ENCODE results near the gene CTXND2.

DNA sequence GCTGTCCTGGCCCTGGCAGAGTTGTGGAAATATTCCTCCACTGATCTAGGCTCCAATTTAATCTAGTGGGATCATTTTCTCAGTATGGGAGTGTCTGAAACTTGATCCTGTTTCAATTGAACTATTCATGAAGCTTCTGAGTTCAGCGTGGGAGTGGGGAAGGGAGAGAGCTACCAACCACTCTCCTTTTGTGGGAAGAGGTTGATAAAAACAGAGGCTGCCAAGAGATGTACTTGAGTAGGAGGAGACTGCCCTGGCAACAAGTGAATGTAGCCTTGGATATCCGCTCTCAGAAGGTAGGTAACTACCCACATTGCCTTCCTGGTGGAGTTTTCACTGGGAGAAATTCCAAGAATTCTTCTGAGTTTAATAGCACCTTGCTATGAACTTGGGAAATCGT, at the start of gene CTXND2:
- TF ChIP-seq, protein P1, sequence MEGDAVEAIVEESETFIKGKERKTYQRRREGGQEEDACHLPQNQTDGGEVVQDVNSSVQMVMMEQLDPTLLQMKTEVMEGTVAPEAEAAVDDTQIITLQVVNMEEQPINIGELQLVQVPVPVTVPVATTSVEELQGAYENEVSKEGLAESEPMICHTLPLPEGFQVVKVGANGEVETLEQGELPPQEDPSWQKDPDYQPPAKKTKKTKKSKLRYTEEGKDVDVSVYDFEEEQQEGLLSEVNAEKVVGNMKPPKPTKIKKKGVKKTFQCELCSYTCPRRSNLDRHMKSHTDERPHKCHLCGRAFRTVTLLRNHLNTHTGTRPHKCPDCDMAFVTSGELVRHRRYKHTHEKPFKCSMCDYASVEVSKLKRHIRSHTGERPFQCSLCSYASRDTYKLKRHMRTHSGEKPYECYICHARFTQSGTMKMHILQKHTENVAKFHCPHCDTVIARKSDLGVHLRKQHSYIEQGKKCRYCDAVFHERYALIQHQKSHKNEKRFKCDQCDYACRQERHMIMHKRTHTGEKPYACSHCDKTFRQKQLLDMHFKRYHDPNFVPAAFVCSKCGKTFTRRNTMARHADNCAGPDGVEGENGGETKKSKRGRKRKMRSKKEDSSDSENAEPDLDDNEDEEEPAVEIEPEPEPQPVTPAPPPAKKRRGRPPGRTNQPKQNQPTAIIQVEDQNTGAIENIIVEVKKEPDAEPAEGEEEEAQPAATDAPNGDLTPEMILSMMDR (IDR thresholded peaks at IDR 0.05; ENCODE audit: insufficient read depth, low read length), result no peak
- no peak for TF ChIP-seq POLR2AphosphoS5 (IDR thresholded peaks at IDR 0.05; ENCODE audit: low read depth)
- no peak for TF ChIP-seq GABPA (IDR thresholded peaks at IDR 0.05; ENCODE audit: low read depth)
